Mononuclear cell (primary cell): ENCODE data around the gene PRKCA. TPM values are rescaled to one million over a fixed set of nuclear protein-coding genes. Genes with fewer than 3 reads are reported as not detected.
"Not testable (repeated sequence)": the region's sequence is repeated elsewhere in the genome, so short reads cannot be mapped to it uniquely, and the experiment has no call there.

Experiments
- H3K27me3 ChIP-seq: 2 replicates; pipeline ENCODE4 v1.6.0; 2011; ENCODE audit warnings: low read length, control low read depth; ENCODE audit not compliant: insufficient read depth
- H3K4me1 ChIP-seq: 2 replicates; pipeline ENCODE4 v1.5.1; 2011; ENCODE audit warnings: mild to moderate bottlenecking, low read length, control low read depth; ENCODE audit not compliant: insufficient read depth
- H3K4me3 ChIP-seq: 2 replicates; pipeline ENCODE4 v1.5.1; 2011; ENCODE audit warnings: mild to moderate bottlenecking, low read length, moderate library complexity
- H3K9me3 ChIP-seq: 2 replicates; pipeline ENCODE4 v1.5.1; 2011; ENCODE audit warnings: low read depth, mild to moderate bottlenecking, control low read depth, low read length
- total RNA-seq: library from RNA; depleted of rRNA; stranded (reverse); fragments of >200 nt; gene quantifications from one replicate; pipeline ENCODE4 v1.2.3, GENCODE V29; 2012

PRKCA gene
- total RNA-seq, 1 donor, result 35.6 TPM

GRCh38 chr17:66465701-66466100 lies 163.3 kb downstream of the PRKCA start:
- no peaks in the 10 kb centered on the region for H3K27me3 ChIP-seq
- no peak overlapping the region for H3K4me3 ChIP-seq
- peaks cover 84% of the 10 kb centered on the region for H3K4me1 ChIP-seq
- H3K9me3 ChIP-seq, result no peaks in the 10 kb centered on the region

- H3K27me3 ChIP-seq, result no peaks in the 10 kb centered on the region
- H3K4me1 ChIP-seq, result peaks cover 83% of the 10 kb centered on the region
- no peaks in the 10 kb centered on the region for H3K9me3 ChIP-seq
- no peak overlapping the region for H3K4me3 ChIP-seq
Observed at GRCh38 chr17:66466106-66466820, 163.8 kb downstream of the PRKCA start.

GRCh38 chr17:66466840-66467367 lies 164.5 kb downstream of the PRKCA start:
- H3K4me1 ChIP-seq, result peaks cover 83% of the 10 kb centered on the region
- H3K27me3 ChIP-seq, result no peaks in the 10 kb centered on the region
- H3K9me3 ChIP-seq, result no peaks in the 10 kb centered on the region
- no peak overlapping the region for H3K4me3 ChIP-seq

- peaks cover 81% of the 10 kb centered on the region for H3K4me1 ChIP-seq
- H3K27me3 ChIP-seq, result no peaks in the 10 kb centered on the region
- no peaks in the 10 kb centered on the region for H3K9me3 ChIP-seq
- no peak overlapping the region for H3K4me3 ChIP-seq
Observed at GRCh38 chr17:66467766-66468165, 165.4 kb downstream of the PRKCA start.

GRCh38 chr17:66468241-66469087 lies 166.1 kb downstream of the PRKCA start:
- Histone ChIP-seq H3K4me3 (no peak overlapping the region), H3K9me3 (no peaks in the 10 kb centered on the region), H3K27me3 (no peaks in the 10 kb centered on the region), H3K4me1 (peaks cover 74% of the 10 kb centered on the region)

GRCh38 chr17:66469088-66469442 lies 166.7 kb downstream of the PRKCA start:
- no peak overlapping the region for H3K4me3 ChIP-seq
- H3K4me1 ChIP-seq, result peaks cover 71% of the 10 kb centered on the region

GRCh38 chr17:66469461-66469860 lies 167.0 kb downstream of the PRKCA start:
- H3K9me3 ChIP-seq, result no peaks in the 10 kb centered on the region
- H3K4me1 ChIP-seq, result peaks cover 71% of the 10 kb centered on the region
- H3K4me3 ChIP-seq, result no peak overlapping the region
- H3K27me3 ChIP-seq, result no peaks in the 10 kb centered on the region

More at GRCh38 chr17:66469088-66469442, 166.7 kb downstream of the PRKCA start:
- Histone ChIP-seq H3K9me3 (no peaks in the 10 kb centered on the region), H3K27me3 (no peaks in the 10 kb centered on the region)

GRCh38 chr17:66469890-66470289 lies 167.5 kb downstream of the PRKCA start:
- H3K4me3 ChIP-seq, result no peak overlapping the region
- peaks cover 71% of the 10 kb centered on the region for H3K4me1 ChIP-seq
- no peaks in the 10 kb centered on the region for H3K9me3 ChIP-seq
- no peaks in the 10 kb centered on the region for H3K27me3 ChIP-seq

- H3K9me3 ChIP-seq, result no peaks in the 10 kb centered on the region
- H3K27me3 ChIP-seq, result no peaks in the 10 kb centered on the region
- H3K4me1 ChIP-seq, result peaks cover 51% of the 10 kb centered on the region
- H3K4me3 ChIP-seq, result no peak overlapping the region
Observed at GRCh38 chr17:66472123-66472522, 169.7 kb downstream of the PRKCA start.

- Histone ChIP-seq H3K4me3 (no peak overlapping the region), H3K9me3 (no peaks in the 10 kb centered on the region), H3K27me3 (no peaks in the 10 kb centered on the region), H3K4me1 (peaks cover 30% of the 10 kb centered on the region)
Observed at GRCh38 chr17:66474258-66474657, 171.8 kb downstream of the PRKCA start.

- no peak overlapping the region for H3K4me3 ChIP-seq
- H3K27me3 ChIP-seq, result no peaks in the 10 kb centered on the region
- H3K9me3 ChIP-seq, result no peaks in the 10 kb centered on the region
- H3K4me1 ChIP-seq, result peaks cover 23% of the 10 kb centered on the region
Observed at GRCh38 chr17:66474806-66475497, 172.5 kb downstream of the PRKCA start.

- no peaks in the 10 kb centered on the region for H3K27me3 ChIP-seq
- no peaks in the 10 kb centered on the region for H3K9me3 ChIP-seq
- H3K4me3 ChIP-seq, result no peak overlapping the region
- peaks cover 15% of the 10 kb centered on the region for H3K4me1 ChIP-seq
Observed at GRCh38 chr17:66476014-66476413, 173.6 kb downstream of the PRKCA start.

- H3K9me3 ChIP-seq, result no peaks in the 10 kb centered on the region
- no peak overlapping the region for H3K4me3 ChIP-seq
- no peaks in the 10 kb centered on the region for H3K27me3 ChIP-seq
- H3K4me1 ChIP-seq, result peaks cover 4% of the 10 kb centered on the region
Observed at GRCh38 chr17:66477615-66478283, 175.3 kb downstream of the PRKCA start.

GRCh38 chr17:66479230-66479889 lies 176.9 kb downstream of the PRKCA start:
- H3K27me3 ChIP-seq, H3K9me3 ChIP-seq, H3K4me3 ChIP-seq, H3K4me1 ChIP-seq: not testable (repeated sequence)
